HFFc6 (cell line): ENCODE measurements around the gene CLDN22. TPM values are rescaled to one million over a fixed set of nuclear protein-coding genes. Genes with fewer than 3 reads are reported as not detected.

Experiments used
- DNase-seq: peaks from one replicate; pipeline ENCODE4 v3.0.0-alpha.2; 2018
- H3K27ac Mint-ChIP-seq: 2 replicates; pipeline ENCODE4 v1.8.0; 2020; ENCODE audit warnings: mild to moderate bottlenecking, mixed read lengths
- H3K27me3 Mint-ChIP-seq: 2 replicates; pipeline ENCODE4 v1.8.0; 2021; ENCODE audit warnings: mild to moderate bottlenecking, moderate library complexity, mixed read lengths; ENCODE audit not compliant: insufficient read depth
- H3K36me3 Mint-ChIP-seq: 2 replicates; pipeline ENCODE4 v1.8.0; 2021; ENCODE audit warnings: low read depth, mixed read lengths
- H3K4me1 Mint-ChIP-seq: 2 replicates; pipeline ENCODE4 v1.8.0; 2020; ENCODE audit warnings: low read depth, mixed read lengths
- H3K4me3 Mint-ChIP-seq: 2 replicates; pipeline ENCODE4 v1.8.0; 2020; ENCODE audit warnings: mild to moderate bottlenecking, moderate library complexity, mixed read lengths
- H3K9me3 Mint-ChIP-seq: 2 replicates; pipeline ENCODE4 v1.8.0; 2020; ENCODE audit warnings: mild to moderate bottlenecking, mixed read lengths
- CTCF ChIP-seq: fragments of 200-600 bp; sonication (generic); IDR thresholded peaks from 2 replicates; pipeline ENCODE4 v1.5.0; 2021; ENCODE audit warnings: antibody characterized with exemption, mild to moderate bottlenecking
- total RNA-seq, 6 experiments: library from RNA; stranded (reverse); fragmentation: NEBNext Ultra II Directional; extraction: Animal tissue kit (Norgen Biotek cat#: 25700); gene quantifications; 2 replicates in 1 of 6; 3 replicates in 5 of 6; pipeline ENCODE4 v1.2.3, GENCODE V29; 2021

CLDN22 gene
- total RNA-seq, 6 experiments from 2014 or later: not detected

GRCh38 chr4:183276106-183276505 is 44.0 kb downstream of the CLDN22 start:
- no peaks in the 10 kb centered on the region for H3K4me1 Mint-ChIP-seq
- H3K27me3 Mint-ChIP-seq: no peaks in the 10 kb centered on the region
- H3K4me3 Mint-ChIP-seq: no peak overlapping the region
- no peak for DNase-seq
- peaks cover 53% of the 10 kb centered on the region for H3K36me3 Mint-ChIP-seq
- no peak overlapping the region for H3K27ac Mint-ChIP-seq
- no peak for TF ChIP-seq CTCF
- peaks cover 29% of the 10 kb centered on the region for H3K9me3 Mint-ChIP-seq

GRCh38 chr4:183272384-183272783 is 47.7 kb downstream of the CLDN22 start:
- peaks cover 29% of the 10 kb centered on the region for H3K9me3 Mint-ChIP-seq
- H3K36me3 Mint-ChIP-seq: peaks cover 66% of the 10 kb centered on the region
- H3K4me1 Mint-ChIP-seq: no peaks in the 10 kb centered on the region
- H3K27ac Mint-ChIP-seq: no peak overlapping the region
- H3K27me3 Mint-ChIP-seq: no peaks in the 10 kb centered on the region
- H3K4me3 Mint-ChIP-seq: no peak overlapping the region
- no peak for DNase-seq
- TF ChIP-seq CTCF: no peak

- Mint-ChIP-seq H3K36me3 (peaks cover 58% of the 10 kb centered on the region), H3K4me3 (no peak overlapping the region), H3K27ac (no peak overlapping the region)
Measured at GRCh38 chr4:183268556-183268955, 51.5 kb downstream of the CLDN22 start.

More at GRCh38 chr4:183268556-183268955, 51.5 kb downstream of the CLDN22 start:
- peaks cover 36% of the 10 kb centered on the region for H3K4me1 Mint-ChIP-seq
- no peaks in the 10 kb centered on the region for H3K9me3 Mint-ChIP-seq
- no peak for DNase-seq
- TF ChIP-seq CTCF: no peak
- no peaks in the 10 kb centered on the region; the same call in 1 of the 2 replicates for H3K27me3 Mint-ChIP-seq

Other genes starting within 250 kb of the CLDN22 start
- gene WWC2, start 221.0 kb downstream of the CLDN22 start, total RNA-seq: 100 to 1,000 TPM in 2 of 6 experiments, 10 to 100 TPM in 4; 86.3 to 114 (median 95.2) TPM
- gene CLDN24, start 2.1 kb upstream of the CLDN22 start, total RNA-seq: not detected
- gene CDKN2AIP, start 124.4 kb upstream of the CLDN22 start, total RNA-seq: 10 to 100 TPM; 11.7 to 15.1 (median 13.6) TPM
- gene ING2, start 184.8 kb upstream of the CLDN22 start, total RNA-seq: 10 to 100 TPM; 11.0 to 15.8 (median 14.7) TPM